HG03469 (cell line): ENCODE data around the gene MSMB.
"Not testable (repeated sequence)": the region's sequence is repeated elsewhere in the genome, so short reads cannot be mapped to it uniquely, and the experiment has no call there.

Experiments
- ATAC-seq: cut with Tn5 transposase; IDR thresholded peaks from one replicate; pipeline ENCODE4 v1.9.1; 2021; ENCODE audit warnings: mild to moderate bottlenecking, moderate library complexity, moderate number of reproducible peaks; ENCODE audit not compliant: unreplicated experiment

The MSMB gene

DNA sequence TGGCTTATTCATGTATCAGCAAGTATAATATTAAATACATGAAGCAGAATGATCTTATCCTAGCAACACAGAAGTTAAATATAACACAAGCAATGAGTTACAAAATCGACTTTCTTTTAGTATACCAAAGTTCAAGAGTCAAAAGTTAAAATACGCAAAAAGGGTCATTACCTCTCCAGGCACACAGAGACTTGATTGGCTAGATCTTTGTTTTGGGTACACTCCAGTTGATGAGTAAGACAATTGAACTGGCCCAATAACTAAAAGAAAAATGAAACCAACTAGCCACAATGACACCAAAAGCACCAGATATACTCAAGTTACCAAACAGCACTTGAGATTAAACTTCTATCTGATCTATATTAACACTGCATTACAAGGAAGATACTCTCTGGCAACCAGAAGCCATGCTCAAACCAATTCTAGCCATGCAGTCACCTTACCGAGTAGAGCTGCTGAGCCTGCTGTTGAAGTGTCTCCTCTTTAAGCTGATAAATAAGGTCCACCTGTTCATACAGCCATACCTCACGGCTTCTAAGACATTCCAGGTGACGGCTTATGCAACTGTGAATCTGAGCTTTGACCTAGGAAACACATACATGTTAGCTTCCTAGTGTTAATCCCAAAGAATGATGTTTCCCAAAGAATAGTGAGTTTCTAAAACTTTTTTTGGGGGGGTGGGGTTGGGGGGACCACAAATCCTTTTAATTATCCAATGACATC lies 31.2 kb downstream of the MSMB start:
- ATAC-seq, result no peak

DNA sequence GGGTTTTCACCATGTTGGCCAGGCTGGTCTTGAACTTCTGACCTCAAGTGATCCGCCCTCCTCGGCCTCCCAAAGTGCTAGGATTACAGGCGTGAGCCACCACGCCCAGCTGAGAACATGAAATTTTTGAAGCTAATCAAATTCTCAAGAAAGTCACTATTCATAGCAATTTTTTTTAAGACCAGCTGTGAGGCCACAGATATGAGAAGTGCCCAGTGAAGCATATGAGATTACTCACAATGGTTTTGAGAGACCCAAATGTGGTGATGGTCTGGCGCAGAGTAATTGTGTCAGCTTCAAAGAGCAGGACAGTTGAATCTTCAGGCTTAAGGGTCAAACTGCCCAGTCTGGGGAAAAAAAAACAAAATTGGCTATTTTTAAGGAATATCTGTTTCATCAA lies 31.9 kb downstream of the MSMB start:
- no peak for ATAC-seq

DNA sequence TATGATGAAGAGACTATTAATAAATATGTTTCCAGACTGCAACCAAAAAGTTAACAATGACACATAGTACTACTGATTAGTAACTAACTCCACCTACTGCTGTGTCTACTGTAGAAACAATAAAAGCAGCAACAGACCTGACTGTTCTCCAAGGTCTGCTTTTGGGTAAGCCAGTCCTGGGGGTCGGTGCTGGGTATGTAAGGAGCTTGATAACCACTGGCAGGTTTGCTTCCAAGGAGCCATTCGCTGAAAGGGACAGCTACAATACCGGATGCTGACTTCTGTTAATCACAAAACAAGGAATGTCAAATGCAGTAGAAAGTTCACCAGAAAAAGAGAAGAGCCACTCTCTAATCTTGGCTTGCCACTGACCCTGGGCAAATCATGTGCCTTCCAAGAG lies 33.3 kb downstream of the MSMB start:
- ATAC-seq, result no peak

DNA sequence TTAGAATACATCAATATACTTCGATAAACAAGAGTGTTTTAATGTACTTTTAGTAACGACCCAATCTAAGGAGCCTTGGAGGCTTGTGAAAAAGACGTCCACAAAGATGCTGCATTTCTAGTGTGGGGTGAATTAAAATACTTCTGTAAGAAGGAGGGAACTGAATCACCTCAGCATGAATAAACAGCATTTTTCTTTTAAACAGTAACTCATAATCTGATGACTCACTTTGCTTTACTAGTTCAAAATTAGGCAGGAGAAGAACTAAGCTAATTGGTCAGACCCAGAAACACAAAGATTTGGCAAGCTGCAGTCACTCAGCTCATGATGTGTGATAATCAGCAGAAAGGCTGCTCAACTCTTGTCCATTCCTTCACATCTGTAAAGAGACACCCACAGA lies 39.9 kb downstream of the MSMB start:
- no peak for ATAC-seq

DNA sequence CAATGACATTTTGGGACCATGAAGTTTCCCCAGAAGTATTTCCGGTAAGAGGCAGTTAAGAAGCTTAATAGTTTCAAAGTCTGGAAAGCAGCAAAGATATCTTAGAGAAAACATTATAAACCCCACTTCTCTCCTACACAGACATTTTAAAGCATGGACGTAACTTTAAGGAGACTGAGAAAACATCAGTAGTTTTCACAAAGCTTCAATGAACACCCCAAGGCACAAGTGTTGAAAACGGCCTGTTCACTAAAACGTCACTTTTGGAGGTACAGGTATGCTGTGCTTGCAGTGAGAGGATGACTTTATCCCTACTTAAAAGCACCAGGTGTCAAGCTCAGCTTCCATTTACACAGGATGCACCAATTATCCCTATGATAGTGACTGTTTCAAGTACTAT lies 40.7 kb downstream of the MSMB start:
- no peak for ATAC-seq

DNA sequence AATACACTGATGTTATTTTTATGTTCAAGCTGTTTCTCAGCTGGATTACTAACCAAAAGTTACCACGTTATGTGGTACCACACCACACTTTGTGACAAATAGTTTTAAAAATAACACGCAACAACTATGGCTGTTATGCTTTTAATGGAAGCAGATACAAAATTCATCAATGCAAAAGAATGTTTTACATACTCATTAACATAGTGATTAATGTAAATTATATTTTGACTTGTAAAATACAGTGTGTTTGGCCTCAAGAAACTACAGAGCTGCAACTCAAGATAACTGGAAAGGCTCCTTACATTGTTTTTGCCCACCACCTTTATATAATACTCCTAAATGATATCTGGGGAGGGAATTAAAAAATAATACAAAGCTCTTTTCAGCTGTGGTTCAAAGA lies 41.1 kb downstream of the MSMB start:
- ATAC-seq, result no peak

DNA sequence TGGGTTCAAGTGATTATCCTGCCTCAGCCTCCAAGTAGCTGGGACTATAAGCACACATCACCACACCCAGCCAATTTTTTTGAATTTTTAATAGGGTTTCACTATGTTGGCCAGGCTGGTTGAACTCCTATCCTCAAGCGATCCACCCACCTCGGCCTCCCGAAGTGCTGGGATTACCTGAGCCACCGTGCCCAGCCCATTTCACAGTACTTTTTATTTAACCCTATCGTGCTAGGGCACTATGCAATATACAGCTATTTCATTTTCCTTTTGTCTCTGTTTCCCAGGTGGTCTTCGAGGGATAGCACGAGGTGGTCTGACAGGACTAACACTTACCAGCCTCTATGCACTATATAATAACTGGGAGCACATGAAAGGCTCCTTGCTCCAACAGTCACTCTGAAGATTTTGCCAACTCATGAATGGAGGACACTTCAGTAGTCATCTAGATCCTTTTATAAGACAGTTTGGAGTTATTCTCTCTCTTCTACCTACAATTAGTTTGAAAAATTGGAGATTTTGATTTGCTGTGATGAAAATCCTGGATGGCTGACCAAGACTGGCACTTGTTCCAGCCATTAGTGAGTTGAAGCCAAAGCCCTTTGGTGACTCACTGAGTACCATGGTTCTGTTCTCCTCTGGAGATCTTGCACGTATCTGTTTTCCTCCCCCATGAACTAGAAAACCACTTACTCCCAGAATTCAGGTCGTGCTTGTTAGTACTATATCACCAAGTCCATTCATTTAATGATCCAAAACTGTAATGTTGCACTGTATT lies 43.0 kb downstream of the MSMB start:
- ATAC-seq, result no peak

DNA sequence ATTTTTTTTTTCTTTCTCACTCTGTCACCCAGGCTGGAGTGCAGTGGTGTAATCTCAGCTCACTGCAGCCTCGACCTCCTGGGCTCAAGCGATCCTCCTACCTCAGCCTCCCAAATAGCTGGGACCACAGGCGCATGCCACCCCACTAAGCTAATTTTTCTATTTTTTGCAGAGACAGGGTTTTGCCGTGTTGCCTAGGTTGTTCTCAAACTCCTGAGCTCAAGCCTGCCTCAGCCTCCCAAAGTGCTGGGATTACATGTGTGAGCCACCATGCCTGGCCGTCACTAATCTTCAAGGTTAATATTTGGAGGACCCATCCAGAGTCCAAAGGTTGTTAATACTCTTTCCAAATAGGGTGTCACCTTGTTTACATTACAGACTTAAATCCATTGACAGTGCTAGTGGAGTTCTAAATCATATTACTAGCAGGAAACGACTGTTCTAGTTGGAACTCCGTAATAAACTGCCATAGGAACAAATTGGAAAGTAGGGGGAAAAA lies 43.8 kb downstream of the MSMB start:
- ATAC-seq, result not testable (repeated sequence)

DNA sequence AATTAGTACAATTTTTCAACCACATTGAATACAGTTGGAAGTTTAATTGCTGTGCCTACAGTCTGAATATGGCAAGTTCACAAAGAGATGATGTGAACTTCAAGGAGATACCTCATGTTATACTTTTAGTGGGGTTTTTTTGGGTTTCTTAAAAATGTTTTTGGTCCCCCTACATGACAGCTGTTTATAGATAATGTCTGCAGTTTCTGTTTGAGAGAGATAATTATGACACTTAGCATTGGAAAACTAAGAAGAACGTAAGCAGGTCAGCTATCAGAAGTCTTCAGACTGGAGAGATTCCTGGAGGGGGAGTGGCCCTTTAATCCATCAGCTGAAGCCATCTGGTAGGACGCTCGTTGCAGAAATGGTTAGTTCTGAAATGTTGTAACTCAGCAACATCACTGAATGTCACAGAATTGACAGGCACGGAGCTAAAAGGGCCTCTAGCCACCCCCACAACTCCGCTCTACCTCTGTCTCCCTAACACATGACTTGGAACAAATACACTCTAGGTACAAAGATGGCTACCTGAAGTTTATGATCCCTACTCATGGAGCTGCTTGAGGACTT lies 44.8 kb downstream of the MSMB start:
- no peak for ATAC-seq

DNA sequence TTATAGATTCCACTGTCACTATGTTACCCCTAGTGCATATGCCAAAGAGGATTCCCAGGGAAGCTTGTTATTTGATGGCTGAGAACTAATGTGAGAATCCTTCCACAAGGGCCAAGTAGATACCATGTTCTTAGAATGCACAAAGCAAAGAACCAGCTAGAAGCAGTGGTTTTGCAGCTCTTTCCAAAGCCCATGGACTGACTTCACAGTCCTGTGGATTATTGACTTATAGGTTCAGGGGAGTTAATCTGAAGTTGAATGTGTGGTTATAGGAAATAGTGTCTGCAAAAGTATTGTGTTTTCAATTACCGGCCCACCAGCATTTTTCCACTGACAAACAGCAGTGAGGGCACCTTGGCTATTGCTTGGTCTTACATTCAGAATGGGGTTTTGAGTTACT lies 45.5 kb downstream of the MSMB start:
- no peak for ATAC-seq

DNA sequence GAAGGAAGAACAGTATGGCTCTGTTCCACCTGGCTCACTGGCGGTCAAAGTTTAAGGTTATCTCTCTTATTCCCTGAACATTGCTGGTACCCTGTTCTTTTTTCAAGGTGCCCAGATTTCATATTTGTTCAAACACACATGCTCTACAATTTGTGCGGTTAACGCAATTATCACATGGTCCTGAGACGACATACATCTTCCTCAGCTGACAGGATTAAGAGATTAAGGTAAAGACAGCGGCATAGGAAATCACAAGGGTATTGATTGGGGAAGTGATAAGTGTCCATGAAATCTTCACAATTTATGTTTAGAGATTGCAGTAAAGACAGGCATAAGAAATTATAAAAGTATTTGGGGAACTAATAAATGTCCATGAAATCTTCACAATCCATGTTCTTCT lies 46.1 kb downstream of the MSMB start:
- ATAC-seq, result not testable (repeated sequence)

DNA sequence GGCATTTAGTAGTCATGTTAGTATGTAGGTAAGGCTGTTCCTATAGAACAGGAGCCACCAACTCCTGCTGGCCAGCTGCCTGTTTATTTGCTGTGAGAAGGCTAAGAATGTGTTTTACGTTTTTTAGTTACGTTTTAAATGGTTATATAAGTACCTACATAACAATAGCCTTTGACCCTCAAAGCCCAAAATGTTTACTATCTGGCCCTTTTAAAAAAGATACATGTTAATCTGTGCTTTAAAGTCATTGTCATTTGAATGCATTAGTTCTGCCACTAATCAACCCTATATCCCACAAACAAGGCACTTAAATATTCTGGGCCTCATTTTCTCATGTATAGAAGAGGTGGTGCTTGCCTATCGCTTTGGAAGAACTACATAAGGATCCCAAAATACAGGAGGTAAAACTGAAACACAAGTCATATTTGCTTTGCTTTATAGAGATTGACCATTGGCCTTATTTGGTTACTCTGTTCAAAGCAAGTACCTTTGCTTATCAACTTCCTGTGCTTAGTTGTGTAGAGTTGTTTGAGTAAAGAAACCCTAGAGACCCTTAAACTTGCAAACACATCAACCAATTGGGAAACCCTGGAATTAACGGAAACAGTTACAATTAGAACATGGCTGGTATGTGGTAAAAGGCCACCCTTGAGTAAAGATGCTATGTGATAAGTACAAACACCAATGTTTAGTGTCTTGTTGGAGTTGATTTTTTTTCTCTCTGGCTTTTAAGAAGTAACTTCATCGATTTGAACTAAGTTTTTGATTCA lies 47.9 kb downstream of the MSMB start:
- ATAC-seq, result no peak

DNA sequence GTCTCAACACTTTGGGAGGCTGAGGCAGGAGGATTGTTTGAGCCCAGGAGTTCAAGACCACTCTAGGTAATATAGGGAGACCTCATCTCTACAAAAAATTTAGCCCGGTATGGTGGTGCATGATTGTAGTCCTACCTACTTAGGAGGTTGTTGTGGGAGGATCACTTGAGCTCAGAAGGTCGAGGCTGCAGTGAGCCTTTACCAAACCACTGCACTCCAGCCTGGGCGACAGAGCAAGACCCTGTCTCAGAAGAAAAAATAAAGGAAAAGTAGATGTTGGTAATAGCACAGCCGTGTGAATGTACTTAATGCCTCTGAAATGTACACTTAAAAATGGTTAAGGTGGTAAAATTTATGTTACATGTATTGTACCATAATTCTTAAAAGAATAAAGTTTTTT lies 48.5 kb downstream of the MSMB start:
- ATAC-seq, result no peak

DNA sequence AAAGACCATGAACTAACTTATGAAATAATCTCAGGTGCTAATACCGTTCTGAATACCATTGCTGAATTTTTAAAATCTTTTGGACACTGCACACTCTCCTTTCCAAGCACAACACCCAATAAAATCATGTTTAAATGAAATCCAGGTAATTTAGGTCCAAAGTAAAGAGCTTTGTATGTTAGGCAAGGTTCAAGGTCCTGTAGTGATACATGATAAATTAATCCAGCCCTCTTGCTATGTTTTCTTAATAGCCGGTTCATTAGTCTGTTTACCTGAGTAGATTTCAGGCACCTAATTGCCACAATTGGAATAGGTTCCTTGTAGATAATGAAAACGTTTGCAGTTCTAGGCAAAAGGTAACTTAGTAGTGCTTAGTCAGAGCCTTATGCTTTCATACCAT lies 60.5 kb downstream of the MSMB start:
- ATAC-seq, result not testable (repeated sequence)

DNA sequence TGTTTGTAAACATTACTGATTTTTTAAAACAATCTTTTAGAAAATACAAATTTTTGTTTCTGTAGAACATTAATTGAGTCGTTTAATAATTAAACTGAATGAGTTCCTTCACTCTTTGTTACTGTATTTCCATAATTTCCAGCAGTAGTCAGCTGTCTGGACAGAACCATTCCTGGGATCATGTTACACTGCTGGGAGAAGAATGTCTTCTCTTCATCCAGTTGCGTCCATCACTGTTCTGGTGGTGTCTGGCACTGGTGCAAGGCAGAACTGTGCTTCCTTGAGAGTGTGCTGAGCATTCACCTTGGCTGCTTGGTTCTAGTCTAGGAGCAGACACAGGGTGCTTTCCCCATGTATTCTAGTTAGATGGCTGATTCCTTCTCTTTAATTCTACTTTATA lies 61.6 kb downstream of the MSMB start:
- not testable (repeated sequence) for ATAC-seq

DNA sequence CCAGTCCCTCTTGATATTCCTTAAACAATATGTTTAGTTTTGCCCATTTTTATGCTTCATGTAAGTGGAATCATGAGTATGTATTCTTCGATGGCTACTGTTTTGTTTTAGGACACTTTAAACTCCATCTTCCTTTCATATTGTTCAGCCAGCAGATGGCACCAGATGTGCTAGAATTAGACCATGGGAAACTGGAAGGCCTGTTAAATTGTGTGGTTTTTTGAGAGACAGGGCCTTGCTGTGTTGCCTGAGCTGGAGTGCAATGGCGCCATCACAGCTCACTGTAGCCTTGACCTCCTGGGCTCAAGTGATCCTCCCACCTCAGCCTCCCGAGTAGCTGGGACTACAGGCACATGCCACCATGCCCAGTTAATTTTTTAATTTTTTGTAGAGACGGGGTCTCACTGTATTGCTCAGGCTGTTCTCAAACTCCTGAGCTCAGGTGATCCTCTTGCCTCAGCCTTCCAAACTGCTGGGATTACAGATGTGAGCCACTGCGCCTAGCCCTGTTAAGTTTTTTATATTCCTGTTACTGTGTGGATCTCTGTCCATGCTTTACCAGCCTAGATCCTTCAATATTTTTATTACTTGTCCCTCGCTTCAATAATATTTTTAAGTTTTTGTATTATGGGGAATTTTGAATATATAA lies 62.4 kb downstream of the MSMB start:
- ATAC-seq, result not testable (repeated sequence)
